Subcutaneous adipose tissue (tissue), 4 donors: ENCODE results near the gene SLCO6A1. TPM values are rescaled to one million over a fixed set of nuclear protein-coding genes. Genes with fewer than 3 reads are reported as not detected.

Experiments used
- CTCF ChIP-seq: fragments of 450-650 bp; IDR thresholded peaks from one replicate; pipeline ENCODE4 v1.5.1; 2016; ENCODE audit warnings: low read depth, mild to moderate bottlenecking, control low read depth, antibody characterized with exemption, moderate library complexity
- total RNA-seq, 4 donors: library from RNA; depleted of rRNA; stranded (reverse); fragments of >200 nt; gene quantifications; one replicate each; pipeline ENCODE4 v1.1.0, GENCODE V29; 2016

SLCO6A1 gene
- total RNA-seq, 4 donors from 2014 or later = not detected

- no peak for TF ChIP-seq CTCF
Measured at GRCh38 chr5:102527547-102527946, 28.7 kb upstream of the SLCO6A1 start.

GRCh38 chr5:102523541-102524175, 24.9 kb upstream of the SLCO6A1 start:
- no peak for TF ChIP-seq CTCF

GRCh38 chr5:102511666-102512065, 12.9 kb upstream of the SLCO6A1 start:
- TF ChIP-seq CTCF = no peak

- TF ChIP-seq CTCF = no peak
Measured at GRCh38 chr5:102483736-102484135, 15.1 kb downstream of the SLCO6A1 start.

GRCh38 chr5:102481054-102481715, 17.6 kb downstream of the SLCO6A1 start:
- no peak for TF ChIP-seq CTCF

GRCh38 chr5:102453716-102454115, 45.1 kb downstream of the SLCO6A1 start:
- TF ChIP-seq CTCF = no peak

- no peak for TF ChIP-seq CTCF
Measured at GRCh38 chr5:102451082-102451481, 47.7 kb downstream of the SLCO6A1 start.
